Measurements from ENCODE around the gene MPND. TPM values are rescaled to one million over a fixed set of nuclear protein-coding genes. Genes with fewer than 3 reads are reported as not detected.

The MPND gene
- total and polyA plus RNA-seq, 2 of the 13 experiments (the other 11 are each of a cell fraction or from before 2014, with no cell fraction given), result 10.8 to 15.8 TPM

- TF ChIP-seq ZNF281 (CRISPR knock-in tag; IDR thresholded peaks at IDR 0.05; ENCODE audit: borderline replicate concordance), result peak; percentile 29; the same call in 1 of the 2 replicates
- TF ChIP-seq TARDBP (CRISPR knock-in tag; IDR thresholded peaks at IDR 0.05), result peak; percentile 89
- peak; percentile 74 for TF ChIP-seq ELF1 (CRISPR knock-in tag; IDR thresholded peaks at IDR 0.05)
- TF ChIP-seq STAG1 (CRISPR knock-in tag; IDR thresholded peaks at IDR 0.05), result peak; percentile 61
- no peak for TF ChIP-seq GLI4 (CRISPR knock-in tag; IDR thresholded peaks at IDR 0.05; ENCODE audit: borderline replicate concordance)
- peak; percentile 76 for TF ChIP-seq TGIF2 (CRISPR knock-in tag; IDR thresholded peaks at IDR 0.05)
- peak; percentile 65 for TF ChIP-seq NFYC (CRISPR knock-in tag; IDR thresholded peaks at IDR 0.05)
- peak; percentile 95 for TF ChIP-seq CTCF (CRISPR knock-in tag; IDR thresholded peaks at IDR 0.05)
- TF ChIP-seq HOXA5 (CRISPR knock-in tag; IDR thresholded peaks at IDR 0.05), result peak; percentile 88
- TF ChIP-seq XRCC5 (optimal IDR thresholded peaks at IDR 0.05; ENCODE audit: low read length), result peak; percentile 90
- TF ChIP-seq, protein P1, sequence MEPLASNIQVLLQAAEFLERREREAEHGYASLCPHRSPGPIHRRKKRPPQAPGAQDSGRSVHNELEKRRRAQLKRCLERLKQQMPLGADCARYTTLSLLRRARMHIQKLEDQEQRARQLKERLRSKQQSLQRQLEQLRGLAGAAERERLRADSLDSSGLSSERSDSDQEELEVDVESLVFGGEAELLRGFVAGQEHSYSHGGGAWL (CRISPR knock-in tag; IDR thresholded peaks at IDR 0.05), result peak; percentile 69; the same call in 1 of the 2 replicates
- TF ChIP-seq, protein P2, sequence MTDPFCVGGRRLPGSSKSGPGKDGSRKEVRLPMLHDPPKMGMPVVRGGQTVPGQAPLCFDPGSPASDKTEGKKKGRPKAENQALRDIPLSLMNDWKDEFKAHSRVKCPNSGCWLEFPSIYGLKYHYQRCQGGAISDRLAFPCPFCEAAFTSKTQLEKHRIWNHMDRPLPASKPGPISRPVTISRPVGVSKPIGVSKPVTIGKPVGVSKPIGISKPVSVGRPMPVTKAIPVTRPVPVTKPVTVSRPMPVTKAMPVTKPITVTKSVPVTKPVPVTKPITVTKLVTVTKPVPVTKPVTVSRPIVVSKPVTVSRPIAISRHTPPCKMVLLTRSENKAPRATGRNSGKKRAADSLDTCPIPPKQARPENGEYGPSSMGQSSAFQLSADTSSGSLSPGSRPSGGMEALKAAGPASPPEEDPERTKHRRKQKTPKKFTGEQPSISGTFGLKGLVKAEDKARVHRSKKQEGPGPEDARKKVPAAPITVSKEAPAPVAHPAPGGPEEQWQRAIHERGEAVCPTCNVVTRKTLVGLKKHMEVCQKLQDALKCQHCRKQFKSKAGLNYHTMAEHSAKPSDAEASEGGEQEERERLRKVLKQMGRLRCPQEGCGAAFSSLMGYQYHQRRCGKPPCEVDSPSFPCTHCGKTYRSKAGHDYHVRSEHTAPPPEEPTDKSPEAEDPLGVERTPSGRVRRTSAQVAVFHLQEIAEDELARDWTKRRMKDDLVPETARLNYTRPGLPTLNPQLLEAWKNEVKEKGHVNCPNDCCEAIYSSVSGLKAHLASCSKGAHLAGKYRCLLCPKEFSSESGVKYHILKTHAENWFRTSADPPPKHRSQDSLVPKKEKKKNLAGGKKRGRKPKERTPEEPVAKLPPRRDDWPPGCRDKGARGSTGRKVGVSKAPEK (CRISPR knock-in tag; IDR thresholded peaks at IDR 0.05; ENCODE audit: borderline replicate concordance), result no peak
- TF ChIP-seq RXRB (CRISPR knock-in tag; IDR thresholded peaks at IDR 0.05; ENCODE audit: borderline replicate concordance), result peak; percentile 85
- TF ChIP-seq ZNF775 (CRISPR knock-in tag; IDR thresholded peaks at IDR 0.05; ENCODE audit: borderline replicate concordance), result no peak
- TF ChIP-seq MAX (IDR thresholded peaks at IDR 0.05), result peak; percentile 90
- 0 out of 2 replicates have a peak, but pooled peaks have one; percentile 48 for TF ChIP-seq ZNF724P (CRISPR knock-in tag; IDR thresholded peaks at IDR 0.05; ENCODE audit: borderline replicate concordance)
- peak; percentile 67; the same call in 1 of the 2 replicates for TF ChIP-seq PRMT3 (CRISPR knock-in tag; IDR thresholded peaks at IDR 0.05; ENCODE audit: borderline replicate concordance, low read depth)
- TF ChIP-seq ZSCAN30 (CRISPR knock-in tag; IDR thresholded peaks at IDR 0.05), result 0 out of 2 replicates have a peak, but pooled peaks have one; percentile 33
- TF ChIP-seq ETV5 (CRISPR knock-in tag; IDR thresholded peaks at IDR 0.05; ENCODE audit: borderline replicate concordance), result peak; percentile 52; the same call in 1 of the 2 replicates
- 0 out of 2 replicates have a peak, but pooled peaks have one; percentile 24 for TF ChIP-seq JUND (CRISPR knock-in tag; IDR thresholded peaks at IDR 0.05)
Observed at GRCh38 chr19:4400135-4400936, 57.0 kb downstream of the MPND start, which contains the start of gene SH3GL1 (continued).

Data from HepG2 (cell line).